ENCODE data around the gene GTF3C6.

Gene GTF3C6

DNA sequence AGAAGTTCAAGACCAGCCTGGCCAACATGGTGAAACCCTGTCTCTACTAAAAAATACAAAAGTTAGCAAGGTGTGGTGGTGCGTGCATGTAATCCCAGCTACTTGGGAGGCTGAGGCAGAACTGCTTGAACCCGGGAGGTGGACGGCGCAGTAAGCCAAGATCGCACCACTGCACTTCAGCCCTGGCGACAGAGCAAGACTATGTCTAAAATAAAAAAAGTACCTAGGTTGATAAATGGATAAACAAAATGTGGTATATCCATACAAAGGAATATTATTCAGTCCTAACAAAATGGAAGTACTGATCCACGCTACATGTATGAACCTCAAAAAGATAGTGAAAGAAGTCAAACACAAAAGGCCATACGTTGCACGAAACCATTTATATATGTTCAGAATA, 22.1 kb downstream of the GTF3C6 start:
- Histone ChIP-seq H3K4me3 (replicated peaks; ENCODE audit: low read depth, low read length) (peak overlapping the region; percentile 99), H3K27me3 (replicated peaks; ENCODE audit: control insufficient read depth, insufficient read depth, low read length) (no peaks in the 10 kb centered on the region), H3K36me3 (ENCODE audit: control insufficient read depth, insufficient read depth, low read length) (no peaks in the 10 kb centered on the region; the same call in 1 of the 2 replicates)
- TF ChIP-seq, protein P1, sequence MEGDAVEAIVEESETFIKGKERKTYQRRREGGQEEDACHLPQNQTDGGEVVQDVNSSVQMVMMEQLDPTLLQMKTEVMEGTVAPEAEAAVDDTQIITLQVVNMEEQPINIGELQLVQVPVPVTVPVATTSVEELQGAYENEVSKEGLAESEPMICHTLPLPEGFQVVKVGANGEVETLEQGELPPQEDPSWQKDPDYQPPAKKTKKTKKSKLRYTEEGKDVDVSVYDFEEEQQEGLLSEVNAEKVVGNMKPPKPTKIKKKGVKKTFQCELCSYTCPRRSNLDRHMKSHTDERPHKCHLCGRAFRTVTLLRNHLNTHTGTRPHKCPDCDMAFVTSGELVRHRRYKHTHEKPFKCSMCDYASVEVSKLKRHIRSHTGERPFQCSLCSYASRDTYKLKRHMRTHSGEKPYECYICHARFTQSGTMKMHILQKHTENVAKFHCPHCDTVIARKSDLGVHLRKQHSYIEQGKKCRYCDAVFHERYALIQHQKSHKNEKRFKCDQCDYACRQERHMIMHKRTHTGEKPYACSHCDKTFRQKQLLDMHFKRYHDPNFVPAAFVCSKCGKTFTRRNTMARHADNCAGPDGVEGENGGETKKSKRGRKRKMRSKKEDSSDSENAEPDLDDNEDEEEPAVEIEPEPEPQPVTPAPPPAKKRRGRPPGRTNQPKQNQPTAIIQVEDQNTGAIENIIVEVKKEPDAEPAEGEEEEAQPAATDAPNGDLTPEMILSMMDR (IDR thresholded peaks at IDR 0.05; ENCODE audit: insufficient read depth, low read length, poor library complexity, severe bottlenecking) = no peak
- no peak for DNase-seq (ENCODE audit: extremely low read depth, insufficient read length)

DNA sequence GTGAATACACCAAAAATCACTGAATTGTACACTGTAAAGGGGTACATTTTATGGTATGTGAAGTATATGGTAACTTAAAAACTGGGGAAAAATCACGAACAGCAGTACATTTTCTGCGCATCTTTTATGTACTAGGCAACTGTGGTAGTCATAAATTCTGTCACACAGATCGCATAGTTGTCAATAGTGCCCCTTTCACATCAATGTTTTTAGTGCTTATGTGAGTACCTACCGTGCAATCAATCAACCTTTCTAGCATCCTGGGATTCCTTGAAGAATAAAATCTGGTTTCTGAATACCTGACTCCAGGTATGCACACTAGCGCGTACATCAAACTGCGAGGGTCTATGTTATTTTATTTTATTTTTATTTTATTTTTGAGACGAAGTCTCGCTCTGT, 22.7 kb downstream of the GTF3C6 start:
- Histone ChIP-seq H3K4me3 (replicated peaks; ENCODE audit: low read depth, low read length) (peak overlapping the region; percentile 99), H3K27me3 (replicated peaks; ENCODE audit: control insufficient read depth, insufficient read depth, low read length) (no peaks in the 10 kb centered on the region), H3K36me3 (ENCODE audit: control insufficient read depth, insufficient read depth, low read length) (no peaks in the 10 kb centered on the region; the same call in 1 of the 2 replicates)
- no peak for DNase-seq (ENCODE audit: extremely low read depth, insufficient read length)
- TF ChIP-seq, protein P1 (IDR thresholded peaks at IDR 0.05; ENCODE audit: insufficient read depth, low read length, poor library complexity, severe bottlenecking) = no peak

DNA sequence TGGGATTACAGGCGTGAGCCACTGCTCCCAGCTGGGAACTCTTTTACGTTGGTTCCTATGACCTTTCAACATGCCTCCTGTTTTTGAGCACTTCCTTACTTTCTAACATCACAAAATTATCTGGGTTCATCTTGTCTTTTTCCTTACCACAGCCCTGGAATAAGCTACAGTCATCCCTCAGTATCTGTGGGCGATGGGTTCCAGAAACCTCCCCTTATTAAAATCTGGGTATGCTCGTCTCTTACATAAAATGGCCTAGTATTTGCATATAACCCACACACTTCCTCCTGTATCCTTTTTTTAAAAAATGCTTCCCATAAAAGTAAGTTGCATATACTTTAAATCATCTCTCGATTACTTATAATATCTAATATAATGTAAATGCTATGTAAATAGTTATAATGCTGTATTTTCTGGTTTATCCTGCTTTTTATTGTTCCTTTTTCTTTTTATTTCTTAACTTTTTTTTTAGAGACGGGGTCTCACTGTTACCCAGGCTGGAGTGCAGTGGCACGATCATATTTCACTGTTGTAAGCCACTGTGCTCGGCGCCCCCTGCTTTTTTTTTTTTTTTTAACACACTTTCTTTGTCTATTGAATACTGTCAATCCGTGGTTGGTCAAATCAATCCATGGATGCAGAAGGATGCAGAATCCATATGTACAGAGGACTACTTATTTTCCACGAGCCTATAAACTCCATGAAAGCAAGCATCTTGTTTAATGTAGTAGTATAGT, 32.5 kb downstream of the GTF3C6 start:
- no peak for DNase-seq (ENCODE audit: extremely low read depth, insufficient read length)
- TF ChIP-seq, protein P1 (IDR thresholded peaks at IDR 0.05; ENCODE audit: insufficient read depth, low read length, poor library complexity, severe bottlenecking) = no peak
- Histone ChIP-seq H3K36me3 (ENCODE audit: control insufficient read depth, insufficient read depth, low read length) (peaks cover 4% of the 10 kb centered on the region), H3K4me3 (replicated peaks; ENCODE audit: low read depth, low read length) (no peak overlapping the region), H3K27me3 (replicated peaks; ENCODE audit: control insufficient read depth, insufficient read depth, low read length) (no peaks in the 10 kb centered on the region)

DNA sequence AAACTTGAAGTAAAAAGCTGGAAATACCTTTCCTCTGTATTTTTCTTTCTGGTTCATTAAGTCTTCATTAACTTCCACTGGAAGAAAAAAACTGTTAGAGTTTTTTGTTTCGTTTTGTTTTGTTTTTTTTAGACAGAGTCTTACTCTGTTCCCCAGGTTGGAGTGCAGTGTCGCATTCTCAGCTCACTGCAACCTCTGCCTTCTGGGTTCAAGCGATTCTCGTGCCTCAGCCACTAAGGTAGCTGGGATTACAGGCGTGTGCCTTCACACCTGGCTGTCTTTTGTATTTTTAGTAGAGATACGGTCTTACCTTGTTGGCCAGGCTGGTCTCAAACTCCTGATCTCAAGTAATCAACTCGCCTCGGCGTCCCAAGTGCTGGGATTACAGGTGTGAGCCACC, 38.2 kb downstream of the GTF3C6 start:
- TF ChIP-seq, protein P1 (IDR thresholded peaks at IDR 0.05; ENCODE audit: insufficient read depth, low read length, poor library complexity, severe bottlenecking) = no peak
- Histone ChIP-seq H3K4me3 (replicated peaks; ENCODE audit: low read depth, low read length) (no peak overlapping the region), H3K36me3 (ENCODE audit: control insufficient read depth, insufficient read depth, low read length) (peaks cover 13% of the 10 kb centered on the region), H3K27me3 (replicated peaks; ENCODE audit: control insufficient read depth, insufficient read depth, low read length) (no peaks in the 10 kb centered on the region)
- no peak for DNase-seq (ENCODE audit: extremely low read depth, insufficient read length)

DNA sequence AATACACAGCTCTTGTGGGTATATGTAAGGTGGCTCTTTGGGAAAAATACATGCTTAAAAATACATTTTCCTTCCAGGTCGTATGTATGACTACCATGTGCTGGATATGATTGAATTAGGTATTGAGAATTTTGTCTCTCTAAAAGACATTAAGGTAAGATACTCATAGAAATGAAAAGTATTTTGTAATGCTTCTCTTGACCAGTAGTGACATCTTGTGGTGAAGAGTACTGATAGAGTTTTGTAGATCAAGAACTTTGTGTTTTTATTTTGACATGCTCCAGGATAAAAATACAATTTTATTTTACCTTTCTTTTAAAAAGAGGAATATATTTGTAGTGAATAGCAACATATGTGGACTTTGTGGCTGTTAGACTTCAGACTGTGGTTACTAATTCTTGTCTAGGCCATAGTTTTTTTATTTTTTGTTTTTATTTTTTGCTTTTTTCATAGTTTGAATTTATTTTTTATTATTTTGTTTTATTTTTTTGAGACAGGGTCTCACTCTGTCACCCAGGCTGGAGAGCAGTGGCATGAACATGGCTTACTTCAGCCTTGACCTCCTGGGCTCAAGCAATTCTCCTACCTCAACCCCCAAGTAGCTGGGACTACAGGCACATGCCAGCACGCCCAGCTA, 41.2 kb downstream of the GTF3C6 start:
- H3K4me3 ChIP-seq (replicated peaks; ENCODE audit: low read depth, low read length) = no peak overlapping the region
- TF ChIP-seq, protein P1 (IDR thresholded peaks at IDR 0.05; ENCODE audit: insufficient read depth, low read length, poor library complexity, severe bottlenecking) = peak; percentile 34
- no peaks in the 10 kb centered on the region for H3K27me3 ChIP-seq (replicated peaks; ENCODE audit: control insufficient read depth, insufficient read depth, low read length)
- DNase-seq (ENCODE audit: extremely low read depth, insufficient read length) = no peak
- H3K36me3 ChIP-seq (ENCODE audit: control insufficient read depth, insufficient read depth, low read length) = peaks cover 10% of the 10 kb centered on the region

Measured in GM06990 (cell line).